Keratinocyte (primary cell): Measurements from ENCODE around the gene PCDH15.

Experiments
- EZH2 ChIP-seq: IDR thresholded peaks from one replicate; pipeline ENCODE4 v1.6.1; 2012; ENCODE audit warnings: inconsistent platforms, mild to moderate bottlenecking, low read length, moderate library complexity
- TF ChIP-seq, protein P1 (sequence below), 3 experiments: IDR thresholded peaks in 1 of 3; conservative IDR thresholded peaks in 1 of 3; optimal IDR thresholded peaks in 1 of 3; 2 replicates in 2 of 3; 3 replicates in 1 of 3; pipeline versions ENCODE3 to v1.5.1; 2011; ENCODE audit warnings: low read length in 3 of 3, mild to moderate bottlenecking in 3 of 3, moderate library complexity in 2 of 3, control low read depth in 1 of 3, inconsistent platforms in 1 of 3; ENCODE audit not compliant: insufficient read depth in 2 of 3; ENCODE audit errors: extremely low read depth in 1 of 3

- TF ChIP-seq, protein P1, sequence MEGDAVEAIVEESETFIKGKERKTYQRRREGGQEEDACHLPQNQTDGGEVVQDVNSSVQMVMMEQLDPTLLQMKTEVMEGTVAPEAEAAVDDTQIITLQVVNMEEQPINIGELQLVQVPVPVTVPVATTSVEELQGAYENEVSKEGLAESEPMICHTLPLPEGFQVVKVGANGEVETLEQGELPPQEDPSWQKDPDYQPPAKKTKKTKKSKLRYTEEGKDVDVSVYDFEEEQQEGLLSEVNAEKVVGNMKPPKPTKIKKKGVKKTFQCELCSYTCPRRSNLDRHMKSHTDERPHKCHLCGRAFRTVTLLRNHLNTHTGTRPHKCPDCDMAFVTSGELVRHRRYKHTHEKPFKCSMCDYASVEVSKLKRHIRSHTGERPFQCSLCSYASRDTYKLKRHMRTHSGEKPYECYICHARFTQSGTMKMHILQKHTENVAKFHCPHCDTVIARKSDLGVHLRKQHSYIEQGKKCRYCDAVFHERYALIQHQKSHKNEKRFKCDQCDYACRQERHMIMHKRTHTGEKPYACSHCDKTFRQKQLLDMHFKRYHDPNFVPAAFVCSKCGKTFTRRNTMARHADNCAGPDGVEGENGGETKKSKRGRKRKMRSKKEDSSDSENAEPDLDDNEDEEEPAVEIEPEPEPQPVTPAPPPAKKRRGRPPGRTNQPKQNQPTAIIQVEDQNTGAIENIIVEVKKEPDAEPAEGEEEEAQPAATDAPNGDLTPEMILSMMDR (optimal IDR thresholded peaks at IDR 0.05 in 1 of 3, IDR thresholded peaks at IDR 0.05 in 1 of 3, conservative IDR thresholded peaks at IDR 0.05 in 1 of 3; ENCODE audit: extremely low read depth in 1 of 3, insufficient read depth in 2 of 3, low read length in 3 of 3) = no peak
- no peak for TF ChIP-seq EZH2
These were observed 709.8 kb downstream of the PCDH15 start for GRCh38 chr10:54091237-54091636.
